HEK293 (cell line): ENCODE data around the gene SYNGR1.

Experiments used
- EGR2 ChIP-seq: fragments of 450-650 bp; formaldehyde crosslinking; IDR thresholded peaks from 2 replicates; pipeline ENCODE4 v1.5.1; 2016; ENCODE audit warnings: low read depth, missing biosample characterization, missing genetic modification characterization
- GLIS1 ChIP-seq: fragments of 450-650 bp; formaldehyde crosslinking; IDR thresholded peaks from 2 replicates; pipeline ENCODE4 v1.5.1; 2016; ENCODE audit warnings: missing biosample characterization, missing genetic modification characterization
- MZF1 ChIP-seq: fragments of 450-650 bp; formaldehyde crosslinking; IDR thresholded peaks from 2 replicates; pipeline ENCODE4 v1.5.1; 2017; ENCODE audit warnings: missing biosample characterization, missing genetic modification characterization, borderline replicate concordance
- SP7 ChIP-seq: fragments of 450-650 bp; formaldehyde crosslinking; IDR thresholded peaks from 2 replicates; pipeline ENCODE4 v1.5.1; 2016; ENCODE audit warnings: missing biosample characterization, missing genetic modification characterization
- ZBTB7A ChIP-seq: fragments of 450-650 bp; formaldehyde crosslinking; IDR thresholded peaks from 2 replicates; pipeline ENCODE4 v1.5.1; 2016; ENCODE audit warnings: low read depth, missing biosample characterization, missing genetic modification characterization
- ZBTB8A ChIP-seq: fragments of 450-650 bp; formaldehyde crosslinking; IDR thresholded peaks from 2 replicates; pipeline ENCODE4 v1.5.1; 2016; ENCODE audit warnings: missing biosample characterization, missing genetic modification characterization
- ZNF132 ChIP-seq: fragments of 450-650 bp; formaldehyde crosslinking; IDR thresholded peaks from 2 replicates; pipeline ENCODE4 v1.5.1; 2017; ENCODE audit warnings: missing biosample characterization, missing genetic modification characterization, borderline replicate concordance
- ZNF138 ChIP-seq: fragments of 450-650 bp; formaldehyde crosslinking; IDR thresholded peaks from 2 replicates; pipeline ENCODE4 v1.5.1; 2016; ENCODE audit warnings: missing biosample characterization, missing genetic modification characterization, borderline replicate concordance
- ZNF169 ChIP-seq: fragments of 450-650 bp; formaldehyde crosslinking; IDR thresholded peaks from 2 replicates; pipeline ENCODE4 v1.5.1; 2016; ENCODE audit warnings: missing biosample characterization, missing genetic modification characterization
- ZNF2 ChIP-seq: fragments of 450-650 bp; formaldehyde crosslinking; IDR thresholded peaks from 2 replicates; pipeline ENCODE4 v1.5.1; 2016; ENCODE audit warnings: missing biosample characterization, missing genetic modification characterization
- ZNF280D ChIP-seq: fragments of 450-650 bp; formaldehyde crosslinking; IDR thresholded peaks from 2 replicates; pipeline ENCODE4 v1.5.1; 2016; ENCODE audit warnings: missing biosample characterization, missing genetic modification characterization
- ZNF292 ChIP-seq: fragments of 450-650 bp; formaldehyde crosslinking; IDR thresholded peaks from 2 replicates; pipeline ENCODE4 v1.5.1; 2016; ENCODE audit warnings: low read depth, missing biosample characterization, missing genetic modification characterization, borderline replicate concordance
- ZNF335 ChIP-seq: fragments of 450-650 bp; formaldehyde crosslinking; conservative IDR thresholded peaks from 2 replicates; pipeline ENCODE4 v1.5.1; 2016; ENCODE audit warnings: missing biosample characterization, missing genetic modification characterization
- ZNF350 ChIP-seq: fragments of 450-650 bp; formaldehyde crosslinking; IDR thresholded peaks from 2 replicates; pipeline ENCODE4 v1.5.0; 2017; ENCODE audit warnings: missing biosample characterization, mild to moderate bottlenecking, missing genetic modification characterization
- ZNF404 ChIP-seq: fragments of 450-650 bp; formaldehyde crosslinking; IDR thresholded peaks from 2 replicates; pipeline ENCODE4 v1.5.1; 2017; ENCODE audit warnings: missing biosample characterization, missing genetic modification characterization
- ZNF426 ChIP-seq: fragments of 450-650 bp; formaldehyde crosslinking; IDR thresholded peaks from 2 replicates; pipeline ENCODE4 v1.5.1; 2017; ENCODE audit warnings: missing biosample characterization, missing genetic modification characterization, mild to moderate bottlenecking, inconsistent platforms, moderate library complexity
- ZNF433 ChIP-seq: fragments of 450-650 bp; formaldehyde crosslinking; IDR thresholded peaks from 2 replicates; pipeline ENCODE4 v1.5.1; 2016; ENCODE audit warnings: missing biosample characterization, missing genetic modification characterization, low read depth
- ZNF529 ChIP-seq: fragments of 450-650 bp; formaldehyde crosslinking; IDR thresholded peaks from 2 replicates; pipeline ENCODE4 v1.5.1; 2017; ENCODE audit warnings: missing genetic modification characterization, missing biosample characterization; ENCODE audit not compliant: insufficient replicate concordance
- ZNF530 ChIP-seq: fragments of 450-650 bp; formaldehyde crosslinking; IDR thresholded peaks from 2 replicates; pipeline ENCODE4 v1.5.1; 2016; ENCODE audit warnings: low read depth, missing biosample characterization, missing genetic modification characterization
- ZNF544 ChIP-seq: fragments of 450-650 bp; formaldehyde crosslinking; IDR thresholded peaks from 2 replicates; pipeline ENCODE4 v1.5.0; 2017; ENCODE audit warnings: missing biosample characterization, missing genetic modification characterization
- ZNF548 ChIP-seq: fragments of 450-650 bp; formaldehyde crosslinking; IDR thresholded peaks from 2 replicates; pipeline ENCODE4 v1.5.1; 2016; ENCODE audit warnings: missing biosample characterization, missing genetic modification characterization
- ZNF571 ChIP-seq: fragments of 450-650 bp; formaldehyde crosslinking; IDR thresholded peaks from 2 replicates; pipeline ENCODE4 v1.5.0; 2017; ENCODE audit warnings: missing biosample characterization, missing genetic modification characterization
- ZNF610 ChIP-seq: fragments of 450-650 bp; formaldehyde crosslinking; IDR thresholded peaks from 2 replicates; pipeline ENCODE4 v1.5.1; 2016; ENCODE audit warnings: missing biosample characterization, missing genetic modification characterization, borderline replicate concordance
- ZNF692 ChIP-seq: fragments of 450-650 bp; formaldehyde crosslinking; IDR thresholded peaks from 2 replicates; pipeline ENCODE4 v1.5.1; 2016; ENCODE audit warnings: missing biosample characterization, missing genetic modification characterization
- TF ChIP-seq, protein P1 (sequence below): fragments of 450-650 bp; formaldehyde crosslinking; IDR thresholded peaks from 2 replicates; pipeline ENCODE4 v1.5.1; 2017; ENCODE audit warnings: missing biosample characterization, mild to moderate bottlenecking, missing genetic modification characterization, moderate library complexity
- TF ChIP-seq, protein P2 (sequence below): fragments of 450-650 bp; formaldehyde crosslinking; IDR thresholded peaks from 2 replicates; pipeline ENCODE4 v1.5.1; 2016; ENCODE audit warnings: missing biosample characterization, missing genetic modification characterization
- TF ChIP-seq, protein P3 (sequence below): fragments of 450-650 bp; formaldehyde crosslinking; IDR thresholded peaks from 2 replicates; pipeline ENCODE4 v1.5.1; 2016; ENCODE audit warnings: missing biosample characterization, missing genetic modification characterization
- TF ChIP-seq, protein P4 (sequence below): fragments of 450-650 bp; formaldehyde crosslinking; IDR thresholded peaks from 2 replicates; pipeline ENCODE4 v1.5.1; 2017; ENCODE audit warnings: missing biosample characterization, missing genetic modification characterization

The SYNGR1 gene

DNA sequence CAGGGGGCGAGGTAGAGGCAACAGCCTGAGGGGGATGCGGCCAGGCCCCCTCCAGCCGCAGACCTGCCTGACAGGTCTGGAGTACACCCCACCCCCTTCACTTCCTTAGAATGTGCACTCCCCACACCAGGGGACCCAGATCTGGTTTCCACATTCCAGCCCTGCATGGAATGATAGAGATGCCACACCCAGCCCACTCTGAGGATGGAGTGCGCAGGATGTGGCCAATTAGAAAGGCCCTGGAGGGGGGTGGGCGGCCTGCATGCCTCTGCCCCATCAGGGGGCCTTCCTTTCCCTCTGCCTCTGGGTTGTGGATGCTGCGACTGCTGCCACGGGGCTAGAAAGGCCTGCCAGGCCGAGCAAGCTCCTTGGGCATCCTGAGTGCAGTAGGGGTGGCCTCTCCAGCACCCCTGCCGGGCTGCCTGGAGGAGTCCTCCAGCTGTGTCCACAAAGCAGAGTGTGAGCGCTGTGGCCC, 78.8 kb downstream of the SYNGR1 start (continued):
- TF ChIP-seq ZNF529 (tag by site-specific recombination) (no peak), ZNF610 (no peak), ZNF138 (no peak), ZNF530 (tag by site-specific recombination) (no peak), ZNF335 (tag by site-specific recombination) (no peak), ZNF544 (tag by site-specific recombination) (no peak), ZNF548 (no peak), ZNF280D (tag by site-specific recombination) (no peak), ZNF292 (tag by site-specific recombination) (no peak), ZNF350 (no peak), ZNF404 (tag by site-specific recombination) (no peak), ZNF692 (no peak), GLIS1 (tag by site-specific recombination) (peak; percentile 86), SP7 (tag by site-specific recombination) (no peak), ZNF132 (tag by site-specific recombination) (no peak), MZF1 (no peak), ZBTB7A (tag by site-specific recombination) (no peak), ZNF2 (no peak), ZNF571 (tag by site-specific recombination) (no peak), EGR2 (tag by site-specific recombination) (peak; percentile 63; the same call in 1 of the 2 replicates), ZNF169 (tag by site-specific recombination) (no peak), ZBTB8A (tag by site-specific recombination) (0 out of 2 replicates have a peak, but pooled peaks have one; percentile 19), ZNF426 (tag by site-specific recombination) (no peak), ZNF433 (tag by site-specific recombination) (no peak)
- TF ChIP-seq, protein P1, sequence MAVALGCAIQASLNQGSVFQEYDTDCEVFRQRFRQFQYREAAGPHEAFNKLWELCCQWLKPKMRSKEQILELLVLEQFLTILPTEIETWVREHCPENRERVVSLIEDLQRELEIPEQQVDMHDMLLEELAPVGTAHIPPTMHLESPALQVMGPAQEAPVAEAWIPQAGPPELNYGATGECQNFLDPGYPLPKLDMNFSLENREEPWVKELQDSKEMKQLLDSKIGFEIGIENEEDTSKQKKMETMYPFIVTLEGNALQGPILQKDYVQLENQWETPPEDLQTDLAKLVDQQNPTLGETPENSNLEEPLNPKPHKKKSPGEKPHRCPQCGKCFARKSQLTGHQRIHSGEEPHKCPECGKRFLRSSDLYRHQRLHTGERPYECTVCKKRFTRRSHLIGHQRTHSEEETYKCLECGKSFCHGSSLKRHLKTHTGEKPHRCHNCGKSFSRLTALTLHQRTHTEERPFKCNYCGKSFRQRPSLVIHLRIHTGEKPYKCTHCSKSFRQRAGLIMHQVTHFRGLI, result no peak
- TF ChIP-seq, protein P2, sequence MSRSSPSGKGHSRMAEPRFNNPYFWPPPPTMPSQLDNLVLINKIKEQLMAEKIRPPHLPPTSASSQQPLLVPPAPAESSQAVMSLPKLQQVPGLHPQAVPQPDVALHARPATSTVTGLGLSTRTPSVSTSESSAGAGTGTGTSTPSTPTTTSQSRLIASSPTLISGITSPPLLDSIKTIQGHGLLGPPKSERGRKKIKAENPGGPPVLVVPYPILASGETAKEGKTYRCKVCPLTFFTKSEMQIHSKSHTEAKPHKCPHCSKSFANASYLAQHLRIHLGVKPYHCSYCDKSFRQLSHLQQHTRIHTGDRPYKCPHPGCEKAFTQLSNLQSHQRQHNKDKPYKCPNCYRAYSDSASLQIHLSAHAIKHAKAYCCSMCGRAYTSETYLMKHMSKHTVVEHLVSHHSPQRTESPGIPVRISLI, result no peak
- TF ChIP-seq, protein P3, sequence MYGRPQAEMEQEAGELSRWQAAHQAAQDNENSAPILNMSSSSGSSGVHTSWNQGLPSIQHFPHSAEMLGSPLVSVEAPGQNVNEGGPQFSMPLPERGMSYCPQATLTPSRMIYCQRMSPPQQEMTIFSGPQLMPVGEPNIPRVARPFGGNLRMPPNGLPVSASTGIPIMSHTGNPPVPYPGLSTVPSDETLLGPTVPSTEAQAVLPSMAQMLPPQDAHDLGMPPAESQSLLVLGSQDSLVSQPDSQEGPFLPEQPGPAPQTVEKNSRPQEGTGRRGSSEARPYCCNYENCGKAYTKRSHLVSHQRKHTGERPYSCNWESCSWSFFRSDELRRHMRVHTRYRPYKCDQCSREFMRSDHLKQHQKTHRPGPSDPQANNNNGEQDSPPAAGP (tag by site-specific recombination), result no peak
- TF ChIP-seq, protein P4, sequence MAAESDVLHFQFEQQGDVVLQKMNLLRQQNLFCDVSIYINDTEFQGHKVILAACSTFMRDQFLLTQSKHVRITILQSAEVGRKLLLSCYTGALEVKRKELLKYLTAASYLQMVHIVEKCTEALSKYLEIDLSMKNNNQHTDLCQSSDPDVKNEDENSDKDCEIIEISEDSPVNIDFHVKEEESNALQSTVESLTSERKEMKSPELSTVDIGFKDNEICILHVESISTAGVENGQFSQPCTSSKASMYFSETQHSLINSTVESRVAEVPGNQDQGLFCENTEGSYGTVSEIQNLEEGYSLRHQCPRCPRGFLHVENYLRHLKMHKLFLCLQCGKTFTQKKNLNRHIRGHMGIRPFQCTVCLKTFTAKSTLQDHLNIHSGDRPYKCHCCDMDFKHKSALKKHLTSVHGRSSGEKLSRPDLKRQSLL (tag by site-specific recombination), result no peak
